ENCODE results near the gene C1QL3.
A peak's percentile ranks its signal among the peaks of the same experiment; 100 is the strongest.

The C1QL3 gene

DNA sequence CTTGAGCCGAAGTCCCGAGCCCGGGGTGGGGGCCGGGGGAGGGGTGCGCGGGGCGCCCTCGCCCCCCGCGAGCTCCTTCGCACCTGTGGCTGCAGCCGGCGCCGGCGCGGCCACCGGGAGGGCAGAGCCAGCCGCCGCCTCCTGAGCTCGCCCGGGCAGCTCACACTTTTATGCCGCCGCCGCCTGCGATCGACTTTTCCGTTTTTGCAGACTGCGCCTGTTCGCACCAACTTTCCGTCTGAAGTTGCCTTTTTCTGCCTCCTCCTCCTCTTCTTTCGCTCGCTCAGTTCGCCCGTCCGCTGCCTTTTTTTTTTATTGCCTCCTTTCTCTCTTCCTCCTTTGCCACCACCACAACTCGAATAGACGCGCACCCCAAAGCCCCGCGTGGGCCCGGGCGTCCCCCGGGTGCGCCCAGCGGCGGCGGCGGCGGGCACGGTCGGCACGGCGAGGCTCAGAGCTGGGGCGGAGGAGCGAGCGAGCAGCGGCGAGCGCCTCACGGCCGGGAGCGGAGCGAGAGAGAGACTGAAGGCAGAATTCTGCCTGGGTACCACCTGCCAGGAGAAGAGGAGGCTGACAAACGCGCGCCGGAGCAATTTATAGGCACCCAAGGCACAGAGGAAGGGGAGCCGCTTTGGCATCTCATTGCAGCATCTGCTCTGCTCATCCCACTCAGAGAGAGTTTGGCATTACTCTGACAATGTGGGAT is at the start of gene C1QL3:
Gene C1QL3, minus strand, starts transcription at position 569 of the 706 bp plus-strand sequence. CDS start 814 bp downstream, outside the sequence.
- H3K4me3 ChIP-seq (ENCODE audit: low read length), result peak within 1 kb of the TSS; percentile 47; the same call in 1 of the 2 replicates
- TF ChIP-seq ZNF274 (IDR thresholded peaks at IDR 0.05; ENCODE audit: low read depth, low read length), result no peak

DNA sequence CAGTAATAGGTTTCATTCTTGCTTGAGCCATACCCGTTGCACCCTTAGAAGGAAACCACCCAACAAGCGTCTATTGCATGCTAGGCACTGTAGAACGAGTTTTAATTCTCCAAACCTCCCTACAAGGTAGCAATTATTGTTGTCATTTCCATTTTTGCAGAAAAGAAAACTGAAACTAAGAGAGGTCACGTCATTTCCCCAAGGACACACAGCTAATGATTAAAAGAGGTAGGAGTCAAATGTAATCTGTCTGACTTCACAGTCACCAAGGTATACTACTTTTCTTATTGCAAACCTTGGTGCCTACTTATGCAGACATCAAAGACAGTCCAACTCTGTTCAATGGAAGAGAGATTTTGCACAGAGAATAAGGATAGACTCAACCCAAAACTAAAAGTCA is 49.1 kb upstream of the C1QL3 start:
- no peak for TF ChIP-seq ZNF274 (IDR thresholded peaks at IDR 0.05; ENCODE audit: low read depth, low read length)
- no peak overlapping the region for H3K4me3 ChIP-seq (ENCODE audit: low read length)

- no peak for TF ChIP-seq ZNF274 (IDR thresholded peaks at IDR 0.05; ENCODE audit: low read depth, low read length)
- no peak overlapping the region; the same call in 1 of the 2 replicates for H3K4me3 ChIP-seq (ENCODE audit: low read length)
These were observed 44.6 kb upstream of the C1QL3 start for GRCh38 chr10:16566202-16566805.

DNA sequence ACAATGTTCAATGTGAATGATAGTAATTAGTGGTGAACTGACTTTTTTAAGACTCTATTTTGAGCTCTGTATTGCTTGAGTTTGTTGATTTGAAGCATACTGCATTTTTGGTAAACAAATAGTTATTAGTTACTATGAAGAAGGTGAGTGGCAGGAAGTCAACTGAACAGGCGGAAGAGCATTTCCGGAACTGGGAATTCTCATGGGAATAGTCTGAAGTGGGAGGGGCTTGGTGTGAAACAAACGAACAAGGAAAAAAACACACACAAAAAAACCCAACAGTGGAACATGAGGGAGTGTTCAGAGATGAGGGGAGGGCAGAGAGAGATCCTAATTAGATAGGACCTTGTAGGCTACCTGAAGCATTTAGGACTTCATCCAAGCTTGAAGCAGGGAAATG is 43.9 kb upstream of the C1QL3 start:
- no peak for TF ChIP-seq ZNF274 (IDR thresholded peaks at IDR 0.05; ENCODE audit: low read depth, low read length)
- H3K4me3 ChIP-seq (ENCODE audit: low read length), result no peak overlapping the region

DNA sequence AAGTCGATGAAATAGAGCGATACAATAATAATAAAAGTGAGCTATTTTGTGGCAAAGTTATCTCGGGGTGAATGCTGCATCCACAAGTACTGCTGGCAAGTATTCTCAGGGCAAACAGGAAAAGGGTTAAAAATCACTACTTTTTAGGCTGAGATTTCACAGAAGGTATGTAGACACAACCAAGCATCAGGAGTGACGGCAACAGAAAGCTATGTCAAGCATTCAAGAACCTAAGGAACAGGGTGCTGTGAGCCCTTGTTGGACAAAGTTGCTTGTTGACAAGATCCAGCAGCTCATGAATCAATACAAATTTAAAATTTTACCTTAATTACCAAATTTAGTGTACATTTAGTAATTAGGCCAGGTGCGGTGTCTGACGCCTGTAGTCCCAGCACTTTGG is 41.2 kb upstream of the C1QL3 start:
- no peak overlapping the region for H3K4me3 ChIP-seq (ENCODE audit: low read length)
- TF ChIP-seq ZNF274 (IDR thresholded peaks at IDR 0.05; ENCODE audit: low read depth, low read length), result no peak

DNA sequence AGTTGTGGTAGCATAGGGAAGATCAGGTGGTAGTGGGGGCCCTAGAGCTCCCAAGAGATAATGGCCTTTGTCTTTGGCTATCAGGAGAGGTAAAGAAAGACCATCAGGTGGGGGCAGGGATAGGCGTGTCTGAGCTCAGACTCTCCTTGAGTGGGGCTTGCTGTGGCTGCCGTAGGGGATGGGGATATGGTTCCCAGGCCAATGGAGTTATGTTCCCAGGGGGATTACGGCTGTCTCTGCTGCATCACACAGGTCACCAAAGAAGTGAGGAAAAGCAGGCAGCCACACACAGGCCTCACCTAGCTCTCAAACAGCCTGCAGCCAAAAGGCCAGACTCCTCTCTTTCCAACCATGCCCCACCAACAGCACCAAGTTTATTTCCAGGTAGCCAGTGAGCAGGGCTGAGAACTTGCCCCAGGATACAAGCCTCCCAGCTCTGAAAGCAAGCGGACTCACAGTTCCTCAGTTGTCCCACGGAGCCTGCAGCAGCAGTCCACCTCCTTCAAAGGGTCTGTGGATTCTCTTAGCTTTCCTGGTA is 37.6 kb upstream of the C1QL3 start:
- no peak overlapping the region for H3K4me3 ChIP-seq (ENCODE audit: low read length)
- TF ChIP-seq ZNF274 (IDR thresholded peaks at IDR 0.05; ENCODE audit: low read depth, low read length), result no peak

DNA sequence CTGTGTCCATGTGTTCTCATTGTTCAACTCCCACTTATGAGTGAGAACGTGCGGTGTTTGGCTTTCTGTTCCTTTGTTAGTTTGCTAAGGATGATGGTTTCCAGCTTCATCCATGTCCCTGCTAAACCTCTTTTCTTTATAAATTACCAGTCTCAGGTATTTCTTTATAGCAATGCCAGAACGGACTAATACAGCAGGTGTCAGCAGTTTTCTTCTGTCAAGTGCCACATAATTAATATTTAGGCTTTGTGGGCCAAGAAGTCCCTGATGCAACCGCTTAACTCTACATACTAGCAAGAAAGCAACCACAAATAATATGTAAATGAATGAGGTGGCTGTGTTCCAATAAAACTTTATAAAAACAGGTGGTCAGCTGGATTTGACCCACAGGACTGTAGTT is 26.3 kb upstream of the C1QL3 start:
- H3K4me3 ChIP-seq (ENCODE audit: low read length), result no peak overlapping the region
- TF ChIP-seq ZNF274 (IDR thresholded peaks at IDR 0.05; ENCODE audit: low read depth, low read length), result no peak

DNA sequence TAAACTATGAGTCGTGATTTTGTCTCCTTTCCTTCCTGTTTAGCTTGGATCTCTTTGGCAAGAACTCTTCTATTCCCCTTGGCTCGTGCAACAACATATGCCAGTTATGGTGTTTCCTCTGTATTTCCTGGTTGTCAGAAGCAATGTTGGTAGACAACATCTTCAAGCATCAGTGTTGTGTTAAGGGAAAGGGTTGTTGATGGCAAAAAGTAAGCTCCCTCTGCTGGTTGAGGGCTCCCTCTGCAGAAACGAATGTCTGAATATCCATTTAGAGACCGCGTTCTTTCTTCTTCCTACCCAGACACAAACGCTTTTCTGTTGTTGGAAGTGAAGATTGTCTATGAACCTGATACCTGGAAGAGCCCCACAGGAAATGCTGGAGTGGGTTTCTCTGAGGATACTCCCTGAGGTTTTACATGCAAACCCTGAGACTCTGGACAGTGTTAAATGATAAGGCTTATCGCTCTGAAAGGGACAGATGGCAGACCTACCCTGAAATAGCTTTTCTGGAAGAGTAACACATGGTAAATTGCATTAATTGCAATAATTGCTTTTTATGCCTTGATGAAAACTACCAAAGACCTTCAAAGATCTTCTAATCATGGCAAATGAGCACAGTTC is 23.5 kb upstream of the C1QL3 start:
- no peak for TF ChIP-seq ZNF274 (IDR thresholded peaks at IDR 0.05; ENCODE audit: low read depth, low read length)
- H3K4me3 ChIP-seq (ENCODE audit: low read length), result no peak overlapping the region

- TF ChIP-seq ZNF274 (IDR thresholded peaks at IDR 0.05; ENCODE audit: low read depth, low read length), result no peak
- no peak overlapping the region for H3K4me3 ChIP-seq (ENCODE audit: low read length)
These were observed 22.9 kb upstream of the C1QL3 start for GRCh38 chr10:16544591-16544990.

- TF ChIP-seq ZNF274 (IDR thresholded peaks at IDR 0.05; ENCODE audit: low read depth, low read length), result no peak
- no peak overlapping the region for H3K4me3 ChIP-seq (ENCODE audit: low read length)
These were observed 22.4 kb upstream of the C1QL3 start for GRCh38 chr10:16544099-16544498.

GRCh38 chr10:16536155-16536554 is 14.5 kb upstream of the C1QL3 start:
- H3K4me3 ChIP-seq (ENCODE audit: low read length), result no peak overlapping the region
- TF ChIP-seq ZNF274 (IDR thresholded peaks at IDR 0.05; ENCODE audit: low read depth, low read length), result no peak

DNA sequence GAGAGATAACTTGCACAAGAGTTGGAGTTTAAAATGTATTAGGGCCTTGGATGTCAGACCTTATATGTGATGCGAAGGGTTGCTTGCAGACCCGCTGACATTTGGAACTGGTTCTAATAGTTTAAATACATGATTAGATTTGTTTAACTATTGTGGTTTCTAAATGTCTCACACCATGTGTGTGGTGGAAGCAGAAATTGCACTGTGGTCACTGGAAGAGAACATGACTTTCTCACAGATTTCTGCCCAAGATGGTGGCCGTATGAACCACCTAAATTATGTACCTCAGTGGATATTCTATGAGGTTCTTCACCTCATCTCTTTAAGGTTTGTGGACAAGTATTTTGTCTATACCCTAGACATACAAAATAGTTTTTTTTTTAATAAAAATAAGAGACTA is 8.2 kb upstream of the C1QL3 start:
- H3K4me3 ChIP-seq (ENCODE audit: low read length), result no peak overlapping the region
- TF ChIP-seq ZNF274 (IDR thresholded peaks at IDR 0.05; ENCODE audit: low read depth, low read length), result no peak

DNA sequence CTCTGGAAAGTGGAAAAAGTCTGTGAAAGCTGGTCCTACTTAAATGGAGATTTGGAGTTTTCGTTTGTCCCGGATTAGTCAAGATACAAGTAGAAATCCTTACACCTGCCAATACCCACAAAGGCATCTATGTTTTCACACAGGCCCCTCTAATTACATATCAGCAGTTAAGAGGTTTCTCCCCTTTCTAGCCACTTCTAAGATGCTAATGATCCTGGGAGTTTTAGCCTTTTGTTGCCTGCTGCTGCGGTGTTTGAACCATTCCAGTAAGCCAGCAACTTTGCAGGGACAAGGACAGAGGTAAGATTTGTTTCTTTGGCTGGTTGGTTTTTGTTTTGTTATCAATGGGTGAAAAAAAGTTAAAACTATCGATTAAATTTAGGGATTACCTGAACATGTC is 5.8 kb upstream of the C1QL3 start:
- no peak overlapping the region for H3K4me3 ChIP-seq (ENCODE audit: low read length)

GRCh38 chr10:16520900-16521299 is 779 bp downstream of the C1QL3 start:
- peak overlapping the region; percentile 47; the same call in 1 of the 2 replicates for H3K4me3 ChIP-seq (ENCODE audit: low read length)
- TF ChIP-seq ZNF274 (IDR thresholded peaks at IDR 0.05; ENCODE audit: low read depth, low read length), result no peak

More for the DNA sequence above, 5.8 kb upstream of the C1QL3 start:
- TF ChIP-seq ZNF274 (IDR thresholded peaks at IDR 0.05; ENCODE audit: low read depth, low read length), result no peak
